A673 (cell line): ENCODE results near the gene PALMD. TPM values are rescaled to one million over a fixed set of nuclear protein-coding genes. Genes with fewer than 3 reads are reported as not detected.

ENCODE experiments used
- BruUV-seq: library from RNA; stranded (reverse); fragments of 400-500 nt; replicated peaks from 2 replicates; lab custom pipeline; 2021; lab: Mats Ljungman, UMichigan
- CTCF ChIA-PET: fragments of 300-600 bp; sonication (Branson Sonifier 250); formaldehyde crosslinking; loops from one replicate; lab custom pipeline; 2022; ENCODE audit warnings: antibody characterized with exemption; lab: Charles Lee
- POLR2A ChIA-PET: fragments of 300-600 bp; sonication (Branson Sonifier 250); formaldehyde crosslinking; loops from one replicate; lab custom pipeline; 2022; ENCODE audit warnings: antibody characterized with exemption; ENCODE audit not compliant: low non-redundant PET; lab: Charles Lee
- DNase-seq: peaks from one replicate; pipeline ENCODE4 v3.0.0-alpha.2; 2015; ENCODE audit warnings: low spot score
- H3K27ac ChIP-seq: fragments of 200-600 bp; sonication (generic); 2 replicates; pipeline ENCODE4 v1.5.1; 2016; ENCODE audit warnings: mixed run types, low read depth, mild to moderate bottlenecking, mixed read lengths, antibody characterized with exemption, low read length; ENCODE audit not compliant: poor library complexity, severe bottlenecking
- H3K27me3 ChIP-seq: fragments of 200-600 bp; sonication (generic); replicated peaks from 2 replicates; pipeline ENCODE4 v1.6.1; 2017; ENCODE audit warnings: mixed run types, low read depth, mild to moderate bottlenecking, mixed read lengths, antibody characterized with exemption, low read length; ENCODE audit not compliant: insufficient read depth, poor library complexity
- H3K36me3 ChIP-seq: fragments of 200-600 bp; sonication (generic); 2 replicates; pipeline ENCODE4 v1.6.1; 2016; ENCODE audit warnings: mixed run types, mild to moderate bottlenecking, mixed read lengths, antibody characterized with exemption, low read length; ENCODE audit not compliant: insufficient read depth, poor library complexity, severe bottlenecking
- H3K4me1 ChIP-seq: fragments of 200-600 bp; sonication (generic); 2 replicates; pipeline ENCODE4 v1.6.1; 2017; ENCODE audit warnings: mixed run types, mild to moderate bottlenecking, mixed read lengths, antibody characterized with exemption, low read length; ENCODE audit not compliant: insufficient read depth, poor library complexity, severe bottlenecking
- H3K4me3 ChIP-seq: fragments of 200-600 bp; sonication (generic); 2 replicates; pipeline ENCODE4 v1.5.1; 2016; ENCODE audit warnings: low read depth, mixed run types, mild to moderate bottlenecking, mixed read lengths, low read length; ENCODE audit not compliant: poor library complexity, severe bottlenecking
- H3K9me3 ChIP-seq: fragments of 200-600 bp; sonication (generic); 2 replicates; pipeline ENCODE4 v1.6.1; 2016; ENCODE audit warnings: mixed run types, low read depth, mild to moderate bottlenecking, mixed read lengths, antibody characterized with exemption, low read length; ENCODE audit not compliant: poor library complexity, severe bottlenecking
- CTCF ChIP-seq: fragments of 300-800, 200-600 bp; sonication (generic); conservative IDR thresholded peaks from 2 replicates; pipeline ENCODE4 v1.5.1; 2017; ENCODE audit warnings: low read depth, mild to moderate bottlenecking, antibody characterized with exemption, low read length, moderate library complexity, mixed read lengths
- EZH2 ChIP-seq: fragments of 200-600 bp; sonication (generic); IDR thresholded peaks from 2 replicates; pipeline ENCODE4 v1.6.1; 2017; ENCODE audit warnings: borderline replicate concordance, low read depth, mild to moderate bottlenecking, mixed read lengths, antibody characterized with exemption, low read length; ENCODE audit not compliant: poor library complexity, severe bottlenecking
- intact Hi-C: fragments of 100-400 bp; cut with micrococcal nuclease; formaldehyde crosslinking; loops from one replicate; pipeline ENCODE4 v1.10.0; 2022; ENCODE audit not compliant: unreplicated experiment
- total RNA-seq: library from RNA; stranded (reverse); gene quantifications from 2 replicates; pipeline ENCODE4 v1.2.3, GENCODE V29; 2021

The PALMD gene
- total RNA-seq, 1 experiment from 2014 or later = not detected

DNA sequence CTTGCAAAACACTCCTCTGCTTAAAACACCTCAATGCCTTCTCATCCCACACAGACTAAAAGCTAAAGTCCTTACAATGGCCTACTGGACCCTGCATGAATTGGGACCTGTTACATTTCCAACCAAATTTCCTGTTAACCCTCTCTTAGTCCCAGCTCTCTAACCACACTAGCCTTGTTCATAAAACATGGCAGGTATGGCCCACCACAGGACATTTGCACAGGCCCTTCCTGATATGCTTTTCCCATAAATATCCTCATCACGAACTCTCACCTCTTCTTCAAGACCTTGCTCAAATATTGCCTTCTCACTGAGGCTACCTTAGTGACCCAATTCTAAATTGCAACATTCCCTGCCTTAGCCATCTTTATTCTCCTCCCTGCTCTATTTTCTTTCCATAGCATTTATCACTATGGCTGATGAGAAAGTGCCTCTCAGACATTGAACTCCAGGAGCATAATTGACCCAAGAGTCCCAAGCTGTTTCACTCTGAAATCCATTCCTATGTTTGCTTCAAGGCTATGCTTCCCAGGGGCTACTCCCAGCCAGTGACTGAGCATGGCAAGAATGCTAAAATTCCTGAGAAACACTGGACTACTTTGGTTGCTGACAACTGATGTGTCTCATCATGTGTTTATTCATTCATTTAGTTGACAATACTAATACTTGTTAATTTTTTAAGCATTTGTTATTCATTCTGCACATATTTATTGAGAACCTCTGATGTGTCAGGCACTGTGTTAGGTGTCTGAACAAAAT lies 2.7 kb upstream of the PALMD start:
- Histone ChIP-seq H3K4me3 (no peak overlapping the region), H3K27me3 (no peaks in the 10 kb centered on the region), H3K27ac (no peak overlapping the region), H3K4me1 (no peaks in the 10 kb centered on the region), H3K36me3 (no peaks in the 10 kb centered on the region), H3K9me3 (no peaks in the 10 kb centered on the region)
- no peak for TF ChIP-seq EZH2
- TF ChIP-seq CTCF = no peak
- no peak for DNase-seq
- intact Hi-C loops = no loop called here
- ChIA-PET CTCF (no interaction called here), POLR2A (no interaction called here)
- no TSS peak for BruUV-seq

GRCh38 chr1:99644279-99645004 lies 1.5 kb upstream of the PALMD start:
- Histone ChIP-seq H3K36me3 (no peaks in the 10 kb centered on the region), H3K27me3 (no peaks in the 10 kb centered on the region), H3K4me1 (no peaks in the 10 kb centered on the region), H3K27ac (no peak overlapping the region), H3K9me3 (no peaks in the 10 kb centered on the region), H3K4me3 (no peak overlapping the region)
- no peak for TF ChIP-seq CTCF
- no peak for TF ChIP-seq EZH2
- no peak for DNase-seq
- ChIA-PET POLR2A (no interaction called here), CTCF (no interaction called here)
- intact Hi-C loops = no loop called here
- BruUV-seq = no TSS peak

DNA sequence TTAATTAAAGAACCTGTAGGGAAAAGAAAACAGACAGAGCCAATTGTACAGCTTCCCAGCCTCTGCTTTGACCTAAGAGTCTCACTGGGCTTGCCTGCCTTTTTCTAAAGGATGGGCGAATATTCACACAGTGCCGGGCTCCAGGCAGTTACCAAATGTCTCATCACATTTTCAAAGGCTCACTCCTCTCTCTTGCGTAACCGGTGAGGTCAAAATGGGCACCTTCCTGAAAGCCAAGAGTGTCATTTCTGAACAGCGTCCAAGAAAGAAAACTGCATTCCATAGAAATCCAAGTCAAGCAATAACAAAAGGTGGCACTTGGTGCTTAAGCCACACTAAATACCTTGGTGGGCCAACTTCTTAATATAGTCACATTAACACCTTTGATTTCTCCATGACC lies 710 bp upstream of the PALMD start:
- H3K36me3 ChIP-seq = no peaks in the 10 kb centered on the region
- BruUV-seq = no TSS peak
- CTCF ChIA-PET = no interaction called here
- no peaks in the 10 kb centered on the region for H3K4me1 ChIP-seq
- no peak overlapping the region for H3K4me3 ChIP-seq
- H3K27ac ChIP-seq = no peak overlapping the region
- H3K27me3 ChIP-seq = no peaks in the 10 kb centered on the region
- TF ChIP-seq EZH2 (no peak), CTCF (no peak)
- no peak for DNase-seq
- no peaks in the 10 kb centered on the region for H3K9me3 ChIP-seq
- intact Hi-C loops = no loop called here
- POLR2A ChIA-PET = no interaction called here
